Nucleus accumbens (tissue), 56 donors: ENCODE measurements around the gene VSX1.

Experiments used
- DNase-seq, 56 donors: peaks; one replicate each; lab custom pipeline; 2025; lab: John Stamatoyannopoulos, UW

The VSX1 gene

DNA sequence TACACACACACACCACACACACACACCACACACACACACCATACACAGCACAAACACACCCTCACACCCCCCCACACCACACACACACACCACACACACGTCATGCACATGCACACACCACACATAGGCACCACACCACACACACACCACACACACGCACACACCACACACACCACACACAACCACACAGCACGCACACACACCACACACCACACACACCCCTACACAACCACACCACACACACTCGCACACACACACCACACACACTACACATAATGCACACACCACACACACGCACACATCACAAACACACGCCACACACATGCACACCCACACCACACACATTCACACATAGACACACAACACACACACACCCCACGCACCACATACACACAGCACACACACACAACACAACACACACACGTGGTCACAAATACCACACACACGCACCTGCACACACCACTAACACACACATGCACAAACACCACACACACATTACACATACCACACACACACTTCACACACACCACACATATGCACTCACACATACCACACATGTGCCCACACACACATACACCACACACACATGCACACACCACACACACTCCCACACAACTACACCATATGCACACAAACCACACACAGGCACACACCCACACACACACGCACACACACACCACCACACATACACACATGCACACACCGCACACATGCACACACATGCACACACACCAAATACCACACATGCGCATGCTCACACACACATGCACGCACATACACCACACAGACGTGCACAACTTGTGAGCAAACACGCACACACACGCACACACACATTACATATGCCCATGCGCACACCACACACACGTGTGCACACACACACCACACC is 14.6 kb downstream of the VSX1 start:
- DNase-seq: no peak

DNA sequence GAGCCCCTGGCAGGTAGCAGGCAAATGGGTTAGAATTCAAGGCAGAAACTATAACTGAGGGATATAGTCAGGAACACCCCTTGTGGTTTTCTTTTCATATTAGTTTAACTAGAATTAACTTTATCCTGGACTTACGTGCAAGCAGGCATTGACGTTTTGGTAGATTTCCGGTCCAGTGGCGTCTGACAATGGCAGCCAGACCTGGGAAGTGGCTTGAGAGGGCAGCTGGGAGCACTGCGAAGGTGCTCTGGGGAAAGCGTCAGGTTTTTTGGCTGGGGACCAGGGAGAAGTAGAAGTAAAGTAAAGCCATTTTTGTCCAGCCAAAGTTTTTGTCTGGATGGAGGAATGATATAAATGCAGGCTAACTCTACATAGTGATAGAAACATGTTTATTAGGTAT is 15.6 kb downstream of the VSX1 start:
- DNase-seq: no peak

DNA sequence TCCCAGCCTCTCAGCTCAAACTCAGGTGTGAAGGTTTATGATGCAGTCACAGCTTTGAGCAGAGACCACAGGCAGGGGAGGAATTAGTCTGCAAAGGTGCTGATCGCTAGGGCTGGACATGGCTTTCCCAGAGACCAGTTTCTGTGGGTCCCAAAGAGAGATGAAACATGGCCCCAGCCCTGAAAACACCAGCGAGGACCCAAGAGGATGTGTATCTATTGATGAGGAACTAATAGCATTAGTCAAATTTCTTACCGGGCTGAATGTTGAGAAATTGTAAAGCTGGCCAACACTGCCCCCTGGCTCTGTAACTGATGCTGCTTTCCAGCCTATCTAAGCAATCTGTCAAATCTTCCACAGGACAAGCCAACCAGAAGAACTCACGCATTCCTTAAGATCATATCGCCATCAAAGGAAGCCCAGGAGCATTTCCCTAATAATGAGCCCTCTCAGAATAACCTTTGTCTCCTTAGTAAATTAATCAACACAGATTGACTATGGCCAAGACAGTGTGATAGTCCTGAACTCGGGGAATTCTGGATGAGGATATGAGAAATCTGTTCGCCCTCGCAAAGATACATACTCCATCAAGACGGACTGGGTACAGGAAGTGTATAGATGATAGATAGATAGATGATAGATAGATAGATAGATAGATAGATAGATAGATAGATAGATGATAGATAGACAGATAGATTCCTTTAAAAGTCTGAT is 16.2 kb downstream of the VSX1 start:
- peak in 40 of 56 donors; percentile 23 to 79 (median 44) for DNase-seq

GRCh38 chr20:25065072-25065624 is 16.8 kb downstream of the VSX1 start:
- DNase-seq: no peak

GRCh38 chr20:25064561-25065071 is 17.3 kb downstream of the VSX1 start:
- DNase-seq: no peak

DNA sequence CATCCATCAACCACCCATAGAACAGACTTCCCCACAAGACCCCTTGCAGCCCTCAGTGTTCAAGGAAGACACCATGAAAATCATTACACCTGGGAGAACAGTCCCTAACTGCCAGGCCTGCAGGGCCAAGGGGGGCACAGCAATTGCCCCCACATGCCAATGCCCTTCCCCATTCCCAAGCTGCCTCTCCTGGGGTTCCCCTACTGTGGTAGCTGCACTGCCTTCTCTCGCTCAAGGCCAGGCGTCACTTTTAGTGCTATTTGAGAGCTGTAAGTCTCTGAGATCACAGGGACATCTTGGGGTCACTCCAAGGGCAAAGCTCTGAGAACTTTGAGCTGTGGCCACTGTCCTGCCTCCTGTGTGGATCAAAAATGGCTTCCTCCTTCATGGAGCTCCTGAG is 18.0 kb downstream of the VSX1 start:
- DNase-seq: no peak

- no peak for DNase-seq
Measured at GRCh38 chr20:25063546-25063945, 18.4 kb downstream of the VSX1 start.

GRCh38 chr20:25062841-25063240 is 19.1 kb downstream of the VSX1 start:
- DNase-seq: no peak

GRCh38 chr20:25061821-25062530 is 20.0 kb downstream of the VSX1 start:
- DNase-seq: no peak

GRCh38 chr20:25061103-25061799 is 20.7 kb downstream of the VSX1 start:
- no peak for DNase-seq

DNA sequence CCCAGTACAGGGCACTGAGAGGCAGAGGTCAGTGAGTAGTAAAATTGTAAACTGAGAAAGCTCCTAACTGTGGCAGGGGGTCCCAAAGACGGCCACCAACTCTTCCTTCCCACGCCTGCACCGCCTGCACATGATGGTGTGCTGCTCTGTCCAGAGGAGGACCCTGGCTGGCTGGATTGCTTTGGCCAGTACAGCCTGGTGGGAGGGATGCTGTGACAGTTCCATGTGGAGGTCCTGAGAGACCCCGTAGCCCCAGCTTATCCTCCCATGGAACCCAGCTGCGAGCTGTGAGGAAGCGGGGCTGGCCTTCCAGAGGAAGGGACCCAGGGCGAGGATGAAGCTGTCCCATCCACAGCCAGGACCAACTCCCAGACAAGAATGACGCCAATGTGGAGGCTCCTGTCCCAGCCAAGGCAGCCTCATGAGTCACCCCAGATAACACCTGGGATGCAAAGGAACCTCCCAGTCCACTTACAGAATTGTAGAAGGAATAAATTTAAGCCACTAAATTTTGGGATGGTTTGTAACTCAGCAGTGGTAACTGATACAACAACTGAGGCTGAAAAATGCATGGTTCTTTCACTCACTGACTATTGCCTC is 22.0 kb downstream of the VSX1 start:
- no peak for DNase-seq

GRCh38 chr20:25058847-25059810 is 22.8 kb downstream of the VSX1 start:
- no peak for DNase-seq

GRCh38 chr20:25058051-25058846 is 23.7 kb downstream of the VSX1 start, which contains the start of gene ACSS1:
ACSS1 (minus strand) TSS chr20:25058139; CDS start chr20:25058102, 37 bp downstream.
- peak in 44 of 56 donors; percentile 23 to 84 (median 52) for DNase-seq

DNA sequence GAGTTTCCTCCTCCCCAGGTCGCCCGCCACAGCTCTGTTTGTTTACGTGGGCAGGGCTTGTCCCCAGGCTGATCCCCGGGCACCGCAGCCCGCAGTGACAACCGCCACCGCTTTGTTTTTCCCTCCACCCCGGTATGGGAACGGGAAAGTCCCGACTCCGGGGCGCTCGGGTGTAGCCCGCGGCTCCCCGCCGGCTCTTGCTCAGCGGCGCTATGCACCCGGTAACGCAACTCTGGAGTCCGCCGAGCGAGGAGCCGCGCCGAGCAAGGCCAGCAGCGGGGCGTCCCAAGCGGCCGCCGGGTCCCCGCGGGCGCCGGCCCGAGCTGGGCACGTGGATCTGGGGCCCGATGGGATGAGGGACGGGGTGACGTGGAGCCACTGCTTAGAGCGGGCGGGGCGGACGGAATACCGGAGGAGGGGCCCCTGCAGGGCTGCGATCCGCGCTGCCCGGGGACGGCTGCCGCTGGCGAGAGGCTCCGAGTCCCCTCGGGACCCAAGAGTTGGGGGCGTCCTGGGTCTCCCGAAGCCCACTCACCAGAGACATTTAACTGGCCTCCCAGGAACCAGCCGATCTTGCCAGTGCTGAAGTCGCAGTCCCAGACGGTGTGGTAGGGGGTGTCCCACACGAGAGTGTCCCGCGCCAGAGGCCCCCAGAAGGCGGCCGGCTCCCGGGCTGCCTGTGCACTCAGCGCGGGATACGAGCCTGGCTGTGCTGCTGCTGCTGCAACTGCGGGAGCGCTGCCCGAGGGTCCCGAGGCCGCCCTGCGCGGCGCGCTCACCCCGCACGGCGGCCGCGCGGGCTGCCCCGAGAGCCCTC is 24.5 kb downstream of the VSX1 start:
- DNase-seq: peak in 49 of 56 donors; percentile 26 to 83 (median 64)

GRCh38 chr20:25056690-25057233 is 25.2 kb downstream of the VSX1 start:
- DNase-seq: no peak
